Mesenteric fat pad (tissue), 1 donor: ENCODE data around the gene BFSP1. TPM values are rescaled to one million over a fixed set of nuclear protein-coding genes. Genes with fewer than 3 reads are reported as not detected.

Source experiments
- DNase-seq: peaks from one replicate; pipeline ENCODE4 v3.0.0-alpha.2; 2020; ENCODE audit warnings: low spot score
- total RNA-seq: library from RNA; stranded (reverse); fragmentation: NEBNext Ultra II Directional; extraction: Animal tissue kit (Norgen Biotek cat#: 25700); gene quantifications from one replicate; pipeline ENCODE4 v1.2.1, GENCODE V29; 2021
- donor health status: DM: yes; HTN: yes; CAD: no.

The BFSP1 gene
- total RNA-seq, 1 donor from 2014 or later: not detected

GRCh38 chr20:17468073-17468840, 62.9 kb downstream of the BFSP1 start:
- DNase-seq: no peak

DNA sequence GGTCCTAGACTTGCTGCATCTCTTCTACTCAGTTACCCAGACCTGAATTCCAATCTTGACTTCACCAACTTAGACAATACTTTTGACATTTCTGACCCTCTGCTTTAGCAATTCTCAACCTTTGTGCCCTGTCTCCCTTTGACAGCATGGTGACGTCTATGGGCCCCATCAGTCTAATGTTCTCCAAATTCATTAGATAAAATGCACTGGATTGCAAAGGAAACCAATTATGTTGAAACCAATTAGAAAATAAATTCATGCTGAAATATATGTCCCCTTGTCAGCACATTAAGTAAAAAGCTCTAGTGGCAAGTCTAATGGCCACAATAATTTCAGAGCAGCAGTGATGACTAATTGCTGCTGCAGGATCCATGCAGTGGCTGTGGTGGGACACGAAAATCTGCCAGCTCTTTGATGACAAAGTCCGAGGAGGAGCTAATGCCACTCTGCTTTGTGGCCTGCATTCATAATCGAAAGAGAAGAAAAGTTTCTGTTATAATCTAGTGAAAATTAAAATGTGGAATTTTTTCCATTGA, 64.0 kb downstream of the BFSP1 start:
- no peak for DNase-seq

DNA sequence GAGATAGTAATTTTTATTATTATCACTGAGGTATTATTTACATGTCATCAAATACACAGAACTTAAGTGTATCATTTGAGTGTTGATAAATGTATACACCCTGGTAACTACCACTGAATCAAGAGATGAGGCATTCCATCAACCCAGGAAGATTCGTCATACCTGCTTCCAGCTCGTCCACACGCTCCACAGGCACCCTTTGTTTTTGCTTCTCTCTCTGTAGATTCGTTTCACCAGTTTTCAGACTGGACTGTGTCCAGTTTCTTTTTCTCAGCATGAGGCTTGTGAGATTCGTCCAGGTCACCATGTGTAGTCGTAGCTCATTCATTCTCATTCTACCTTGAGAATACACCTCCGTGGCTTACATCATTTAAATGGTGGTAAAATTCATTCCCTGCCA, 64.5 kb downstream of the BFSP1 start:
- DNase-seq: no peak

DNA sequence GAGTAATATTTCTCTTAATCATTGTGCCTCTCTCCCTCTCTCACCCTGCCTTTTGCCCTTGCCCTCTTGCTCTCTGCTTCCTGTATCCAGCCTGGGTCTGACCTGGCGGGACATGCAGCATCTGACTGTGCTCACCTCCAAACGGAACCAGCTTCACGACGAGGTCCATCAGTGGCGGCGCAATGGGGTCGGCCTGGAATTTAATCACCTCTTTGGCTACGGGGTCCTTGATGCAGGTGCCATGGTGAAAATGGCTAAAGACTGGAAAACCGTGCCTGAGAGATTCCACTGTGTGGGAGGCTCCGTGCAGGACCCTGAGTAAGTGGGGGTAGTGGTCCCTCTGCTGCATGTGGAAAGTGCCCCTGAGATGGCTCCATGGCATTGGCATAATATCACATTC, 65.9 kb downstream of the BFSP1 start:
- no peak for DNase-seq

DNA sequence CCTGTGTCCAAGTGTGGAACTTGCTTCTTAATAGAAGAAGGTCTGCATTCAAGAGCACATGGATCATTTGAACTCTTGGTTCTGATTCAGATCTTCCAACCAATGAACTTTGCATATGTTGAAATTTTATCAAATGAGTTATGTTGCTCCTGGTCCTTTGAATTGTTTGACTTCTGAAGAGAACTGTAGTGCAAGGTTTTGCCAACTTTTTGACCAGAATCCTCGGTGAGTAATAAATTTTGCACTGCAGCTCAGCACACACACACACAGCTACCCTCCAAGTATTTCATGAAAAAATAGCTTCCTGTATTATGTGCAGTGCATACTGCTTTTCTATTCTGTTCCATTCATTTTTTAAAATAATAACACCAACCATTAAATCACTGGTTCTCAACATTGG, 67.5 kb downstream of the BFSP1 start:
- DNase-seq: no peak

DNA sequence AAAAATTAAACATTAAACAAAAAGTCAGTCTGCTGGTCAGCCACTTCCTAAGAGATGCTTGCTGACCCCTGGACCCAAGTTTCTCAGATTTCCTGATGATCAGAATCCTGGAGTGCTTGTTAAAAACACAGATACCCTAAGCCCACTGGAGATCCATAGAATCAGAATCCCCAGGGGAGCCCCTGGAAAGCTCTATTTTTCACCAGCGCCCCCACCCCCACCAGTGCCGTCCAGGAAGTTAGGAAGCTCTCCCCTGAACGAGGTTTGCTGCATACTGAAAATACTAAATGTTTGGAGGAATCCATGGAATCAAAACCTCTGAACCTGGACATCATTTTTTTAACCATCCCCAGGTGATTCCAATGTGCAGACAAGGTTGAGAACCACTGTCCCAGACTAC, 69.2 kb downstream of the BFSP1 start:
- no peak for DNase-seq

DNA sequence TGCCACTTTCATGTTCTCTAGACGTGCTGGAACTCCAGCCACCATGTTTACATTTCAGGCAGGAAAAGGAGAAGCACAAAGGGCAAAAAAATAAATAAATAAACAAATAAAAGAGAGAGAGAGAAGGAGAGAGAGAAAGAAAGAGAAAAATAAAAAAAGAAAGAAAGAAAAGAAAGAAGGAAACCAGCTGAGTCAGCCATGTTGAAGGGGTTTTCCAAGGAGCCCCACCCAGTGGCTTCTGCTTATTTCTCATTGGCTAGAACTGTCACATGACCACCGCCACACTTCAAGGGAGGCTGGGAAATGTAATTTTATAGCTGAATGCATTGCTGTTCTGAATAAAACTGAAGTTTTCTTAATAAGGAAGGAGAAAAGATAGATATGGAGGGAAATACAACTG, 71.1 kb downstream of the BFSP1 start:
- no peak for DNase-seq

DNA sequence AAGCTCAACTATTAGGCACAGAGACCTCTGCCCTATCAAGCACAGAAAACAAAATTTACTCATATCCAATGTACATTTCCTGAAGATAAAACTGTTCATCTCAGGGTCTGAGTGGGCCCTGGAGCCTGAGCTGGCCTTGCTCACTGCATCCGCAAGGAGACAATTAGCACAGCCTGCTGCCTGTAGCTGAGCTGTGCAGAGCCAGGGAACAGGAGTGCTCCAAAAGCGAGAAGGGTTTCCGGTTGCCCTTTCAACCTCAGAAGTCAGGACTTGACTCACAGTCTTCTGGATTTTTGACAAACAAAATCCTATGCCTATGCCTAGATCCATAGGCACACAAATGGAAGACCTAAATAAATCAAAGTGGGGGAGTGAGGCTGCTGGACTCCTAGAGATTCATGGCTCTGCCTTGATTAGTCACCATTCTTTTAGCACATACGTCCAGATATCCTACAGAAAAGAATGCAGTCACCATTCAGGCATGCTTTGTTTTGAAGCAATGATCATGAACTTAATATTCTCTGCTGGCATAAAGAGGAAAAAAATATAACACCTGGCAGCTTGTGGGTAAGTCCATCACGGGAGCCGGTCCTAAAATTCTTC, 73.5 kb downstream of the BFSP1 start:
- DNase-seq: no peak

DNA sequence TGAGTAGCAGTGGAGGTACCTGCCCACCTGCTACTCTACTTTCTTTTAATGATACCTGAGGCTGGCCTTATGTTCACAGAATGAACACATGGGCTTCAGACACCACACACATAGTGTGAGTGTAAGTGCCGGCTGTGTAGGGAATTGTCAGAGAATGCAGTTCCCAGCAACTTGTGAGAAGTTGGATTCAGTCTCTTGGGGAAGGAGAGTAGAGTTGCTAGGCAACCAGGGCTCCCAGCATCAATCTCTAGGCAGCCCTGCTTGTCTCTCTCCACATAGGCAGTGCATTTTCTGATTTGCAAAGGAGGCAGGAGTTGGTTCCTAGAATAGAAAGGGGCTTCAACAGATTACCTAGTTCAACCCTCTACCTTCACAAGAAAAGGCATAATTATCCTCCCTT, 74.1 kb downstream of the BFSP1 start:
- DNase-seq: no peak

GRCh38 chr20:17456279-17456678, 74.9 kb downstream of the BFSP1 start:
- no peak for DNase-seq

- no peak for DNase-seq
These were observed 77.6 kb downstream of the BFSP1 start for GRCh38 chr20:17453592-17453991.

- no peak for DNase-seq
These were observed 78.7 kb downstream of the BFSP1 start for GRCh38 chr20:17452441-17452840.

GRCh38 chr20:17449031-17449430, 82.1 kb downstream of the BFSP1 start:
- no peak for DNase-seq

DNA sequence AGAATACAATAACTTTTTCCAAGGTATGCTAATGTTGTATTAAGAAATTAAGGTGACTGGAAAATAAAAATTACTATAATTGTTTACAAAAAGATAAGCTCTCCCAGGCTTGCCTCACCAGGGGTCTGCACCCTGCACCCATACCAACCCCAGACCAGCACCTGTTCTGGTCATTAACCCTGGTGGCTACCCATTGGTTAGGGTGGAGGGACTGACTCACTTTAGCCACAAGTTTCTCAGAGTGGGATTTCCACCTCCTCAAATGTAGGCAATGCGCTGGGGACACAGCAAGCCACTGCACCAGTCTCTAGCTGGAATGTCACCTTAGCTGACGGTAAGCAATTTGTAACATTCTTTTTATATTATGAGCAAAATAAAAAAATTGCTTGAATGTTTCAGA, 83.1 kb downstream of the BFSP1 start:
- no peak for DNase-seq

DNA sequence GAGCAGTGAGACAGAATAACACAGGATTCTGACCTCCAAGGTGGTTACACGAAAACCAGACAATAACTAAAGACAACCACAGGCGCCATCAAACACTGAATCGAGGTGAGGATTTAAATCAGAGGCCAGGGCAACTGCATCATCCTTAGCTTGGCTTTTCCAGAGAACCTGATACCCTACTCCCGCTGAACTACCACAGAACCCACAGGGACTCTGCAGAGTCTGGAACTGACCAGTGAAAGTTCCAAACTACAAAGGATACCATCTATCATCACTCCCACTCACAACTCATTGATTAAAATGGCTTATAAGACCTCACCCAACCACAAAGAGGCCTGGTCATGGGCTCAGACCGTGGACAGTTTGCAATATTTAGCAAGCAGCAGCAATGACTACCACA, 85.0 kb downstream of the BFSP1 start:
- no peak for DNase-seq

- no peak for DNase-seq
These were observed 85.6 kb downstream of the BFSP1 start for GRCh38 chr20:17445543-17445942.

GRCh38 chr20:17444091-17444490, 87.1 kb downstream of the BFSP1 start:
- no peak for DNase-seq

Other genes with a start within 250 kb of the BFSP1 start
- 165 TPM for gene DSTN, start 38.7 kb upstream of the BFSP1 start, total RNA-seq
- 170 TPM for gene RRBP1, start 150.9 kb upstream of the BFSP1 start, total RNA-seq
- gene BANF2, start 168.6 kb upstream of the BFSP1 start, total RNA-seq: not detected